SH-SY5Y (cell line): ENCODE results near the gene XRCC1.
A peak's percentile ranks its signal among the peaks of the same experiment; 100 is the strongest.

ENCODE experiments used
- GATA2 ChIP-seq: IDR thresholded peaks from 2 replicates; pipeline ENCODE4 v1.6.1; 2011; ENCODE audit warnings: mild to moderate bottlenecking, low read depth, low read length
- GATA3 ChIP-seq: IDR thresholded peaks from 2 replicates; pipeline ENCODE4 v1.6.1; 2011; ENCODE audit warnings: low read depth, mild to moderate bottlenecking, low read length, moderate library complexity

Gene XRCC1, protein sequence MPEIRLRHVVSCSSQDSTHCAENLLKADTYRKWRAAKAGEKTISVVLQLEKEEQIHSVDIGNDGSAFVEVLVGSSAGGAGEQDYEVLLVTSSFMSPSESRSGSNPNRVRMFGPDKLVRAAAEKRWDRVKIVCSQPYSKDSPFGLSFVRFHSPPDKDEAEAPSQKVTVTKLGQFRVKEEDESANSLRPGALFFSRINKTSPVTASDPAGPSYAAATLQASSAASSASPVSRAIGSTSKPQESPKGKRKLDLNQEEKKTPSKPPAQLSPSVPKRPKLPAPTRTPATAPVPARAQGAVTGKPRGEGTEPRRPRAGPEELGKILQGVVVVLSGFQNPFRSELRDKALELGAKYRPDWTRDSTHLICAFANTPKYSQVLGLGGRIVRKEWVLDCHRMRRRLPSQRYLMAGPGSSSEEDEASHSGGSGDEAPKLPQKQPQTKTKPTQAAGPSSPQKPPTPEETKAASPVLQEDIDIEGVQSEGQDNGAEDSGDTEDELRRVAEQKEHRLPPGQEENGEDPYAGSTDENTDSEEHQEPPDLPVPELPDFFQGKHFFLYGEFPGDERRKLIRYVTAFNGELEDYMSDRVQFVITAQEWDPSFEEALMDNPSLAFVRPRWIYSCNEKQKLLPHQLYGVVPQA

DNA sequence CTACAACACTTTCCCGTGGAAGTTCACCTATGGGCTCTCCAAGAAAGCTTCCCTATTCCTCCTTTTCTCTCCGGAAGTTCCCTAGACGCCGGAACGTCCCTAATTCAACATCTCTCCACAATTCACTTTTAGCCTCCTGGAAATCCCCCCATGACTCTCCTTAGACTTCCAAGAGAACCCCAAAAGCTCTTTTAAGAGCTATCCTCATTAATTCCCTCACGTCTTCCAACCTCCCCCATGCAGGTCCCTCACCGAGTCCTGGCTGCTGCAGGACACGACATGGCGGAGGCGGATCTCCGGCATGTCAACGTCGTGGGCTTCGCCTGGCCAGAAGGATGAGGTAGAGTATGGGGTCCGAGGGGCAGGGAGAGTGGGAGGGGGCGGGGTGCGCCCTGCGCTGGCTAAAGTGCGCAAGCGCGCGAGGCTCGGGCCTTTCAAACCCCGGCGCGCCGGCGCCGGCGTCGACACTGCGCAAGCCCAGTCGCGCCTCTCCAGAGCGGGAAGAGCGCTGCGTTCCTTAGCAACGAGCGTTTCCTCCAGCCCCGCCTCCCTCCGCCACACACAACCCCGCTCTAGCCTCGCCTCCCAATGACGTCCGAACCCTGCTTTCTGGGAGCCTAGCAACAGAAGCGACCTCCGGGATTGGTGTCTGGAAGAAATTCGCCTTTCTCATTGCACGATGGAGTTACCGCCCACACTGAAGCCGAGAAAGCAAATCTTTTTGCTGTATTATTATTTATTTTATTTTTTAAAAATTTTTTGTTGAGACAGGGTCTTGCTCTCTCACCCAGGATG lies at the start of gene XRCC1, which contains the start of gene PINLYP:
Gene XRCC1 (minus strand): TSS at position 372 of the 795 bp plus-strand sequence. CDS start 69 bp downstream, at position 303.
Gene PINLYP (plus strand): TSS at position 646 of the 795 bp plus-strand sequence. CDS start 1,391 bp downstream, outside the sequence.
- TF ChIP-seq GATA2 (no peak), GATA3 (no peak)

DNA sequence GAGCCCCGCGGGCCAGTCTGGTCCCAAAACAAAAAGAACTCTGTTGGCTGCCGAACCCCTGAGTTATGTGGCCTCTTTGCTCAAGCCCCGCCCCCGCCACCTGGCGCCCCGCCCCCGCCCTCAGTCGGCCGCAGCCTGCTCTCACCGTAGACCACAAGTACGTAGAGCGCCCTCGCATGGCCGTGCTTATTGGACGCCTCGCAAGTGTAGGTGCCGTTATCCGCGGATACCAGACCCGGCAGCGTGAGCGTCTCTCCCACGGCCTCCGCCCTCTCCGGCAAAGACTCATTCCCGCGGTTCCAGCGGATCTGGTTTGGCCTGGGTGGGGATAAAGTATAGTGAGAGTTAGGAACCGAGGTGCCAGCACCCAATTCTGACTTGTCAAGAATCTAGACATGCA lies 49.6 kb upstream of the XRCC1 start:
- TF ChIP-seq GATA2 (no peak), GATA3 (no peak)

DNA sequence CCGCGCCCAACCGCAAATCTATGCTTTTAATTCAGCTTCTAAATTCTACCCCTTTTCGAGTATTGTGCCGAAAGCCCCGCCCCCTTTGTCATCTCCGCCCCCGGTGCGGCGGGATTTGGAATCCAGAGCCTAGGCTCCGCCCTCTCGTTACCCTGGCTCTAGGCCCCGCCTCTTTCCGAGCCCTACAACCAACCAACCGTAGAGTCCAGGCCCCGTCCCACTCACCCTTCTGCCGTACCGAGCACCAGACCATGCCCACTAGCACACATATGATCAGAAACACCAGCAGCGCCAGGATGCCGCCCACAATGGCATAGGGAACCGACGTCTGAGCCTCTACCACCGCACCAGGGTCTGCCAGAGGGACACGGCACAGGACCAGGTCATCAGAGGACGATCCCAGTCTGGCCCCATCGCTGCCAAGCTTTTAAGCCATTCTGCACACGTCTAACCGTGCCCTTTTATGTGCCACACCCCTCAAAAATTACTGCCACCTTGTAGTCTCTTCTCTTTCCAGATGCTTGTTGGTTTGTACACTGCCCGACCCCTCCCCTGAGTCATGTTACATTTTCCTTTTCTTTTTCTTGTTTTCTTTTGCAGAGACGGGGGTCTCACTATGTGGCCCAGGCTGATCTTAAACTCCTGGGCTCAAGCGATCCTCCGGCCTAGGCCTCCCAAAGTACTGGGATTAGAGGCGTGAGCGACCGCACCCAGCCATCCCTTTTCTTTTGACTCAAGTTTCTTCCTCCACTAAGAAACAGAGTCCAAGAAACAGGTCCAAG lies 48.8 kb upstream of the XRCC1 start:
- TF ChIP-seq GATA3 (no peak), GATA2 (no peak)

DNA sequence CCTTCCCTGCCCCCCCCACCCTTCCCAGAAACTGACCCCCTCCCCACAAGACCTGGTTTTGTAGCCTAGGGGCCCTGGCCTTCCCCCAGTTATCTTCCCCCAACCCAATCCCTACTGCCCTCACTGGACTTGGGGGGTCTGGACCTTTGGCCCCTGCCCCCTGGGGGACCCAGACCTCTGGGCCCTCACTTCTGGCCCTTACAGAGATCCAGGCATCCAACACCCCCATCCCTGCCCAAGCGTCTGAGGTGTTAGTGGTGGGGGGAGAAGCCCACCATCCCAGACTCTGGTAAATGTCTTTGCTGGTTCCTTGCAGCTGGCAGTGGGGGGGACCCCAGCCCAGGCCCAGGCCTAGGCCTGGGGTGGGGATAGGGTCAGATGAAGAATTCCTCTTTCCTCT lies 47.6 kb upstream of the XRCC1 start:
- TF ChIP-seq GATA2: no peak
- TF ChIP-seq GATA3: no peak

DNA sequence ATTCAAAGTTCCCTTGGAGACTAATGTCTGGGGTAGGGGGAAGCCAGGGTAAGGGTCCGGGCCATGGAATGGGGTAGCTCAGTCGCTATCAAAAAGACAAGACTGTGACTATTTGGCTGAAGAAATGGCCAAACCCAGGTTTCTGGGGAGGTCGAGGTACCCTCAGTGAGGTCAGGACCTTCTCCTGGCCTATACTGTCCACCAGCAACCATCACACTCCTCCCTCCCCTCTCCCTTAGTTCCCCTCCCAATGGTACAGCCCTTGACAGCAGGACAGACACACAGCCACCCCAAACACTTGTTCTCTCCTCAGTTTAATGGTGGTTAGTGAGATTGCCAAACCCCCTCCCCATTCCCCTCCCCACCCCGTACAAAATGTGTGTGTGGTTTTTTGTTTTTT lies 46.7 kb upstream of the XRCC1 start:
- TF ChIP-seq GATA2 (no peak), GATA3 (no peak)

DNA sequence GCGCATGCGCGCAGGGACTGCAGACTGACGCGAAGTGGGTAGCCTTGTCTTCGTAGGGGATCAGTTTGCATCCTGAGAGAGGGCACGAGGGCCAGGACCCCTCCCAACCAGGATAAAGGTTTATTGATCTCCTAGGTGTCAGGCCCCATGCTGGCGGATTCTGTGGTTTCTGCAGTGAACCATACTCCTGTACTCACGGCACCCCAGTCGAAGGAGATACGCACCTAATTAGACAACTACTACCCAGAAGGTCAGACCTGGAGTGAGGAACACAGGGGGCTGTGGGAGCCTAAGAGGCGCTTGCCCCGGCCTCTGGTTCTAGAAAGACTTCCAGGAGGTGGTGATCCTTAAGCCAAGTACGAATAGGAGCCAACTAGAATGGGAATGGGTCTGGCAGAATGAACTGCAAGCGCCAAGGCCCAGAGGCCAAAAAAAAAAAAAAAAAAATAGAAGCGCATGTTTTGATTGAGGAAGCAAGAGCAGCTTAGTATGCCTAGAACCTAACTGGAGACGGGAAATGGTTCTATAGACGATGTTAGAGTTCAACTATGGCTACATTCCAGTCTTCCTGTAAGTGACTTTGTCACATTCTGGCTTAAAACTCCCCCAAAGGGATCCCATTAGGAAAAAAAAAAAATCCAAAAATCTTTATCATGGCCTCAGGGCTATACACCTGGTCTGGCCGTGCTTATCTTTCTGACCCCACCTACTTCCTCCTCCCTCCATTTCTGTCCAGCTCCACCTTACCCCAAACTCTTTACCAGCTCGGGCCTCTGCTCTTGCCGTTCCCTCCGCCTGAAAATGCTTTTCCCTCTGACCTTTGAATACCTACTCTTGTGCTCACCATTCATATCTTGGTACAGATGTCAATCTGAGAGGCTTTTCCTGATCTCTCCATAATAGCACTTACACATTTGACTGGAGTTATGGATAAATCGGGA lies 45.0 kb upstream of the XRCC1 start:
- TF ChIP-seq GATA3: no peak
- no peak; the same call in 1 of the 2 replicates for TF ChIP-seq GATA2

DNA sequence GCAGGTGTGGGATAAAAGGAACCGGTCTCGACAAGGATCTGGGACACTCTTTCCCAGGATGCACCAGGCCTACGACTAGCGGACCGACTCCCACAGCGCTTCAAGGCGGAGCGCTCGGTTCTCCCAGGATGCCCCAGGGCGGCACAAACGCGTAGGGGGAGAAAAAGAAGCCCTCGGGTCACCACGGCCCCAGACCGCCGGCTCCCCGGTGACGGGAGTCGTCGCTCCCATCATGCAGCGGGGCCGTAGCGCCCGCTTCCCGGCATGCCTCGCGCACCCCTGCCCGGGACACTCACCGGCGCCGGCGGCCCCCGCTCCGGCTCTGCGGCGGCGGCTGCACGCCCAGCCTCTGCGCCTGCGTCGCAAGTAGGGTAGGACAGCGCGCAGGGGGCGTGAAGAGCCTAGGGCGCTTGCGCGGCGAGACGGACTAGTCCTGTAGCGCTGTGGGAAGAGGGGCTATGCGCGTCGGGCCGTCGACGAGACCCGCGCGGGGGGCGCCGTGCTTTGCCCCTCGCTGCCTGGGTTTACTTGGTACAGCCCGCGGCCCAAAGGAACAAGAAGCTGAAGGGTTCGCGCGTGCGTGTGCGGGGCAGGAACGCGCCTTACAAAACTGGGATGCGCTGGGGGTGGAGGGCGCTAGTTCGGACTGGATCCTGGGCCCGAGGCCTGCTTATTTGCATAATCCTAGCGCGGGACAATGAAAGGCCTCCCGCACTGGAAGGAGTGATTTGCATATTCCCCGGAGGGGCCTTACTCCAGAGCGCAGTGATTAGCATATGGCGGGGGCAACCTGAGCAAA lies 44.1 kb upstream of the XRCC1 start, which contains the start of gene ZNF428:
Gene ZNF428 (minus strand): TSS at position 368 of the 799 bp plus-strand sequence. CDS start 5,325 bp downstream, outside the sequence.
- no peak for TF ChIP-seq GATA3
- TF ChIP-seq GATA2: 0 out of 2 replicates have a peak, but pooled peaks have one; percentile 41

DNA sequence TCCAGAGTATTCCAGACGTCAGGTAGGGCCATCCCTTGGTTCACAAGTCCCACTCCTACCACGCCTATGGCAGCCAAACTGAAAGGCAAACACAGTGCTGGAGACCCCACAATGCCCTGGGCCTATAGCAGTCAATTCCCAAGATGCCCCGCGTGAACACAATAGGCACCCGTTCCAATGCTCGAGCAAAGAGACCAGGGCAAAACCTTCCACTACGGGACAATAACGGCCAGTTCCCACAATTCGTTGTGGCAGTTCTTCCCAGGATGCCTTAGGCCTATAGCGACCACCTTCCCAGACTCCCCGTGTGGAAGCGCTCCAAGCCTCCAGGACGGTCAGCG lies 43.6 kb upstream of the XRCC1 start:
- TF ChIP-seq GATA2 (no peak), GATA3 (no peak)

DNA sequence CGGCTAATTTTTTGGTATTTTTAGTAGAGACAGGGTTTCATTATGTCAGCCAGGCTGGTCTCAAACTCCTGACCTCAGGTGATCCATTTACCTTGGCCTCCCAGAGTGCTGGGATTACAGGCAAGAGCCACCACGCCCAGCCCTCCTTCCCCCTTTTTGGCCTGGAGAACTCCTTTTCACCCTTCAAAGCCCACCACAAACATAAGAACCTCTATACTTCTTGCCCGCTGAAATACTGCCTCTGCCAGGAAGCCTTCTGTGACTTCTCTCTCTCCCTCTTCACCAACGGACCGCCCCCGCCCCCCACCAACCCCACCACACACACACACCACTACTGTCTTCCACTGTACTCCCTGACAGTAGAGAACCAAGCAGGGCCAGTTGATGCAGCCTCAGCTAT lies 41.6 kb upstream of the XRCC1 start:
- no peak for TF ChIP-seq GATA2
- no peak for TF ChIP-seq GATA3

DNA sequence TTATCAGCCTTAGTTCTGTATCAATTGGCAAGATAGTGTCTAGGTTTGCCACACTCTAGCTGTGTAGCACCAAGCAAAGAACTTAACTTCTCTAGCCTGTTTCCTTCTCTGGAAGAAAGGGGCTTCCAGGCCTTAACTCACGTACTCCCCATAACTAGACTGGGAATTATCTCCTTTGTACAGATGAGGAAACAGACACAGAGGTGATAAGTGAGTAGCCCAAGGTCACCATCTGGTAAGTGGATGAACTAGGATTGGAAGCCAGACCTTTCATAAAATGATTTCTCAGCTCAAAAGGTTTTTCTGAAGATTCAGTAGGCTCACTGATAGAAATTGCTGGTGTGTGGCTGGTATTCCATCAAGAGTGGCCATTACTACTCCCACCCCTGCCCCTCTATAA lies 41.0 kb upstream of the XRCC1 start:
- TF ChIP-seq GATA2: no peak
- no peak for TF ChIP-seq GATA3

DNA sequence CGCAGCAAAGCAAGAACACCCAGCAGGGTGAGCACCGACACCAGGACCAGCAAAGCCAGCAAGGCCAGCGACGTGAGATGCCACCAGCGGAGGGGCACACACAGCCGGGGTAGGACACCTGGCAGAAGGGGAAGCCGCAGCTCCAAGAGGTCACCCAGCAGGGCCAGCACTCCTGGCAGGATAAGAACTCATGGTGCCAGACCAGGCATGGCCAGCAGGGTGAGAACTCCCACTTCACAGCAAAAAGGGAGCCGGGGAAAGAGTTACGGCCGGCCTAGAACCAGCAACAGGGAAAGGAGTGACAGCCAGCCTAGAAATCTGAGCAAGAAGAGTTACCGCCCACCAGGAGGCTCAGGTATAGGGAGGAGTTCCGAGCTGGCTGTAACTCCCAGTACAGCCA lies 37.0 kb upstream of the XRCC1 start:
- TF ChIP-seq GATA3: no peak
- TF ChIP-seq GATA2: no peak

DNA sequence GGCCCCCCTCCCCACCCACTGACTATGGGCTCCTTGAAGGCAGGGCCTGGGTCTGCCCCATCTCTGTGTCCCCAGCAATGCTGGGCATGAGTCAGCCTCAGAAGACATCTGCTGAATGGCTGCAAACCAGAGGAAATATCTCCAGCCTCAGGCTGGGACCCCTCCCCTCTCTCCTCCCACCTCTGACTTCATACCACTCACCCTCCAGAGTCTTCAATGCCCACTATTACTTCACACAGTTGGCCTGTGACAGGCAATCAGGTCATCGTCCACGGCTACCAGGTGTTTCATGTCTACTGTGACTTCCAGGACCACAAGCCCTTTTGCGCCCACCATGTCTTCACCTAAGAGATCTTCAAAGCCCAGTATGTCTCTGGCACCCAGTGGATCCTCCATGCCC lies 36.5 kb upstream of the XRCC1 start, which contains the start of gene SRRM5:
Gene SRRM5 (plus strand): TSS at position 301 of the 400 bp plus-strand sequence. CDS start 34 bp downstream, at position 335.
- TF ChIP-seq GATA2: no peak
- no peak for TF ChIP-seq GATA3
